Measurements from ENCODE around the gene ZFHX3. TPM values are rescaled to one million over a fixed set of nuclear protein-coding genes. Genes with fewer than 3 reads are reported as not detected.

The ZFHX3 gene
- total and polyA plus RNA-seq, 4 donors = 1.5 to 5.9 (median 3.0) TPM

DNA sequence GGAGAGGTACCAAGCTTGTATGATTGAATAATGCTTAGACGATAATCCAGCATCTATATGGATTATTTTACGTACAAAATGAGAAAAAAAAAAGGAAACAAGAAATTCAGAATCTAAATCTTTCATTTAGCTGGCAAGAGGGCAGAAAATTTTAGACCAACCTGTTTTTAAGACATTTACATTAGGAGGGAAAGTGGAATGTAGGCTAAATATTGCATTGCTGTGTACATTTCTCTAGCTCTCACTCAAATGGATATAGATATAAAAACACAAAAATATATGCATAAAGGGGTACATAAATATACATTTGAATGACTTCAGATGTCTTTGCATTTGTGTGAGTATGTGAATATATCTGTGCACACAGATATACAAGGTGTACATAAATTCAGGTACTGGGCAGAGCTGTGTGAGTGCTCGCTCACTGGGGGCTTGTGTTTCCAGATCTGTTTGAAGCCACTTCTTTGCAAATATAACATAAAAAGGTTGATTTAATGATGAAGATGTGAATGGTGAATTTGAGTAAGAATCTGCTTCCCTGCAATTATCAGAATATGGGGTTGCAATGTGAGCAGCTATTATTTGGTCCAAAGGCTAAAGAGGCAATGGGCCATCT lies 14.2 kb upstream of the ZFHX3 start:
- H3K4me1 ChIP-seq (ENCODE audit: control insufficient read depth in 4 of 4, insufficient read depth in 4 of 4, low read length in 3 of 4) = peaks cover 5 to 52% (median 35%) of the 10 kb centered on the region in 4 donors
- no peaks in the 10 kb centered on the region for H3K36me3 ChIP-seq (ENCODE audit: control insufficient read depth in 4 of 4, insufficient read depth in 3 of 4, low read depth in 1 of 4, low read length in 3 of 4)
- H3K9ac ChIP-seq (ENCODE audit: low read depth in 1 of 2, low read length in 2 of 2) = no peak overlapping the region
- no peak overlapping the region for H3K27ac ChIP-seq (ENCODE audit: low read depth in 1 of 2, low read length in 2 of 2)
- WGBS = 94% methylated on average over 3 of the region's 3 CpGs
- H3K27me3 ChIP-seq (ENCODE audit: control insufficient read depth in 4 of 4, insufficient read depth in 4 of 4, low read length in 3 of 4) = peaks cover 0 to 10% (median 4%) of the 10 kb centered on the region in 4 donors
- TF ChIP-seq, protein P1, sequence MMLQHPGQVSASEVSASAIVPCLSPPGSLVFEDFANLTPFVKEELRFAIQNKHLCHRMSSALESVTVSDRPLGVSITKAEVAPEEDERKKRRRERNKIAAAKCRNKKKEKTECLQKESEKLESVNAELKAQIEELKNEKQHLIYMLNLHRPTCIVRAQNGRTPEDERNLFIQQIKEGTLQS (IDR thresholded peaks at IDR 0.05) = no peak
- TF ChIP-seq JUND (IDR thresholded peaks at IDR 0.05) = no peak
- no peak for TF ChIP-seq TAF1 (conservative IDR thresholded peaks at IDR 0.05)
- TF ChIP-seq, protein P2, sequence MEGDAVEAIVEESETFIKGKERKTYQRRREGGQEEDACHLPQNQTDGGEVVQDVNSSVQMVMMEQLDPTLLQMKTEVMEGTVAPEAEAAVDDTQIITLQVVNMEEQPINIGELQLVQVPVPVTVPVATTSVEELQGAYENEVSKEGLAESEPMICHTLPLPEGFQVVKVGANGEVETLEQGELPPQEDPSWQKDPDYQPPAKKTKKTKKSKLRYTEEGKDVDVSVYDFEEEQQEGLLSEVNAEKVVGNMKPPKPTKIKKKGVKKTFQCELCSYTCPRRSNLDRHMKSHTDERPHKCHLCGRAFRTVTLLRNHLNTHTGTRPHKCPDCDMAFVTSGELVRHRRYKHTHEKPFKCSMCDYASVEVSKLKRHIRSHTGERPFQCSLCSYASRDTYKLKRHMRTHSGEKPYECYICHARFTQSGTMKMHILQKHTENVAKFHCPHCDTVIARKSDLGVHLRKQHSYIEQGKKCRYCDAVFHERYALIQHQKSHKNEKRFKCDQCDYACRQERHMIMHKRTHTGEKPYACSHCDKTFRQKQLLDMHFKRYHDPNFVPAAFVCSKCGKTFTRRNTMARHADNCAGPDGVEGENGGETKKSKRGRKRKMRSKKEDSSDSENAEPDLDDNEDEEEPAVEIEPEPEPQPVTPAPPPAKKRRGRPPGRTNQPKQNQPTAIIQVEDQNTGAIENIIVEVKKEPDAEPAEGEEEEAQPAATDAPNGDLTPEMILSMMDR (IDR thresholded peaks at IDR 0.05; ENCODE audit: low read depth, low read length, missing input control) = no peak
- no peak for TF ChIP-seq GABPA (IDR thresholded peaks at IDR 0.05 in 1 of 2, conservative IDR thresholded peaks at IDR 0.05 in 1 of 2)
- no peak for TF ChIP-seq HNF4A (conservative IDR thresholded peaks at IDR 0.05)
- TF ChIP-seq, protein P3, sequence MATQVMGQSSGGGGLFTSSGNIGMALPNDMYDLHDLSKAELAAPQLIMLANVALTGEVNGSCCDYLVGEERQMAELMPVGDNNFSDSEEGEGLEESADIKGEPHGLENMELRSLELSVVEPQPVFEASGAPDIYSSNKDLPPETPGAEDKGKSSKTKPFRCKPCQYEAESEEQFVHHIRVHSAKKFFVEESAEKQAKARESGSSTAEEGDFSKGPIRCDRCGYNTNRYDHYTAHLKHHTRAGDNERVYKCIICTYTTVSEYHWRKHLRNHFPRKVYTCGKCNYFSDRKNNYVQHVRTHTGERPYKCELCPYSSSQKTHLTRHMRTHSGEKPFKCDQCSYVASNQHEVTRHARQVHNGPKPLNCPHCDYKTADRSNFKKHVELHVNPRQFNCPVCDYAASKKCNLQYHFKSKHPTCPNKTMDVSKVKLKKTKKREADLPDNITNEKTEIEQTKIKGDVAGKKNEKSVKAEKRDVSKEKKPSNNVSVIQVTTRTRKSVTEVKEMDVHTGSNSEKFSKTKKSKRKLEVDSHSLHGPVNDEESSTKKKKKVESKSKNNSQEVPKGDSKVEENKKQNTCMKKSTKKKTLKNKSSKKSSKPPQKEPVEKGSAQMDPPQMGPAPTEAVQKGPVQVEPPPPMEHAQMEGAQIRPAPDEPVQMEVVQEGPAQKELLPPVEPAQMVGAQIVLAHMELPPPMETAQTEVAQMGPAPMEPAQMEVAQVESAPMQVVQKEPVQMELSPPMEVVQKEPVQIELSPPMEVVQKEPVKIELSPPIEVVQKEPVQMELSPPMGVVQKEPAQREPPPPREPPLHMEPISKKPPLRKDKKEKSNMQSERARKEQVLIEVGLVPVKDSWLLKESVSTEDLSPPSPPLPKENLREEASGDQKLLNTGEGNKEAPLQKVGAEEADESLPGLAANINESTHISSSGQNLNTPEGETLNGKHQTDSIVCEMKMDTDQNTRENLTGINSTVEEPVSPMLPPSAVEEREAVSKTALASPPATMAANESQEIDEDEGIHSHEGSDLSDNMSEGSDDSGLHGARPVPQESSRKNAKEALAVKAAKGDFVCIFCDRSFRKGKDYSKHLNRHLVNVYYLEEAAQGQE (IDR thresholded peaks at IDR 0.05) = no peak
- no peak for TF ChIP-seq HNF4G (IDR thresholded peaks at IDR 0.05)
- no peak for TF ChIP-seq RAD21 (IDR thresholded peaks at IDR 0.05)
- TF ChIP-seq, protein P4, sequence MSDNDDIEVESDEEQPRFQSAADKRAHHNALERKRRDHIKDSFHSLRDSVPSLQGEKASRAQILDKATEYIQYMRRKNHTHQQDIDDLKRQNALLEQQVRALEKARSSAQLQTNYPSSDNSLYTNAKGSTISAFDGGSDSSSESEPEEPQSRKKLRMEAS (IDR thresholded peaks at IDR 0.05) = no peak
- TF ChIP-seq, protein P5, sequence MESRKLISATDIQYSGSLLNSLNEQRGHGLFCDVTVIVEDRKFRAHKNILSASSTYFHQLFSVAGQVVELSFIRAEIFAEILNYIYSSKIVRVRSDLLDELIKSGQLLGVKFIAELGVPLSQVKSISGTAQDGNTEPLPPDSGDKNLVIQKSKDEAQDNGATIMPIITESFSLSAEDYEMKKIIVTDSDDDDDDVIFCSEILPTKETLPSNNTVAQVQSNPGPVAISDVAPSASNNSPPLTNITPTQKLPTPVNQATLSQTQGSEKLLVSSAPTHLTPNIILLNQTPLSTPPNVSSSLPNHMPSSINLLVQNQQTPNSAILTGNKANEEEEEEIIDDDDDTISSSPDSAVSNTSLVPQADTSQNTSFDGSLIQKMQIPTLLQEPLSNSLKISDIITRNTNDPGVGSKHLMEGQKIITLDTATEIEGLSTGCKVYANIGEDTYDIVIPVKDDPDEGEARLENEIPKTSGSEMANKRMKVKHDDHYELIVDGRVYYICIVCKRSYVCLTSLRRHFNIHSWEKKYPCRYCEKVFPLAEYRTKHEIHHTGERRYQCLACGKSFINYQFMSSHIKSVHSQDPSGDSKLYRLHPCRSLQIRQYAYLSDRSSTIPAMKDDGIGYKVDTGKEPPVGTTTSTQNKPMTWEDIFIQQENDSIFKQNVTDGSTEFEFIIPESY (IDR thresholded peaks at IDR 0.05) = no peak
- TF ChIP-seq NR2F2 (IDR thresholded peaks at IDR 0.05) = no peak
- no peak for TF ChIP-seq FOXA2 (IDR thresholded peaks at IDR 0.05)
- TF ChIP-seq FOXA1 (IDR thresholded peaks at IDR 0.05) = no peak
- no peaks in the 10 kb centered on the region for H3K9me3 ChIP-seq (ENCODE audit: control insufficient read depth in 4 of 4, low read length in 3 of 4)
- no peak overlapping the region for H3K4me3 ChIP-seq (ENCODE audit: low read depth in 1 of 3, low read length in 3 of 3)
- no peak for DNase-seq (ENCODE audit: low spot score)

Data from liver (tissue), 9 donors.